22Rv1 (cell line): ENCODE measurements around the gene KLHL2.

ENCODE experiments used
- ZFX ChIP-seq: fragments of 450-650 bp; IDR thresholded peaks from 2 replicates; pipeline ENCODE4 v1.6.1; 2017; ENCODE audit warnings: antibody characterized with exemption, borderline replicate concordance
- TF ChIP-seq, protein P1 (sequence below): fragments of 450-650 bp; IDR thresholded peaks from 2 replicates; pipeline ENCODE4 v1.5.1; 2017; ENCODE audit warnings: mild to moderate bottlenecking

DNA sequence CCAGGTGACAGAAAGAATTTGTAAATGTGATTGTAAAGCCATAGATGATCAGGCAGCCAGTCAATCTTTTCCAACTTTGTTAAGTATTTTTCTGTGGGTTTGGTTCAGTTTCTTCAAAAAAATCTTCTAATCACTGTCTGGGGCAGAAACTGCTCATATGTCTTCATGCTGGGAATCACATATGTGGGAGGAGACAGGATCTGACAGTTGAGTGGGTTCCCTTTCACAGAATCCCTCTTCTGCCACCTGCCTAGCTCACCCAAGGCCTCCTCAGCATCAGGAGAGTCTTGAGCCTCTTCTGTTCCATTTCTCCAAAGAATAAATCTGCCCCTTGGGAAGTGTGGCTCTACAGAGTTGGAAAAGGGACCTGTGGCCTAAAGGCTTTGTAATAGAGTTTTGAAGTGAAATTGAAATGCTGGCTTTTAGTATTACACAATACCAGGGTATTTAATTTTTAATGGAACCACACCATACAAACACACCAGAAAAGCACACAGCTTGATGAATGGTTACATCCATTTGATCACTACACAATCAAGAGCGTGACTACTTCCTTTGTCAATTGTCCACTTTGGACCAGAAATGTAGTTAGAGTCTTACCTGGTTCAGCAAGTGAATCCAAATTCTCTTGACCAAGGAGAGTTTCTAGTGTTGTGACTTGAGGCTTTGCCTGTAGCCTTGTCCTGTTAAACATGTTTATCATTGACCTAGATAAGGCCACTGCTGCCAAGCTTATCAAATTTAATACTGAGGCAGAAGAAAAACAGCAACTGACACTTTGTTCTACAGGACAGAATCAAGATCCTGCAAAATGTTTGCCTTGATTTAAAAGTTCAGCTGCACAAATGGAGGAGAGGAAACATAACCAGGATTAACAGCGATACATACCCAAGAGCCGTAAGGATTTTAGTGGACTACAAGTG is 140.5 kb downstream of the KLHL2 start:
- TF ChIP-seq, protein P1, sequence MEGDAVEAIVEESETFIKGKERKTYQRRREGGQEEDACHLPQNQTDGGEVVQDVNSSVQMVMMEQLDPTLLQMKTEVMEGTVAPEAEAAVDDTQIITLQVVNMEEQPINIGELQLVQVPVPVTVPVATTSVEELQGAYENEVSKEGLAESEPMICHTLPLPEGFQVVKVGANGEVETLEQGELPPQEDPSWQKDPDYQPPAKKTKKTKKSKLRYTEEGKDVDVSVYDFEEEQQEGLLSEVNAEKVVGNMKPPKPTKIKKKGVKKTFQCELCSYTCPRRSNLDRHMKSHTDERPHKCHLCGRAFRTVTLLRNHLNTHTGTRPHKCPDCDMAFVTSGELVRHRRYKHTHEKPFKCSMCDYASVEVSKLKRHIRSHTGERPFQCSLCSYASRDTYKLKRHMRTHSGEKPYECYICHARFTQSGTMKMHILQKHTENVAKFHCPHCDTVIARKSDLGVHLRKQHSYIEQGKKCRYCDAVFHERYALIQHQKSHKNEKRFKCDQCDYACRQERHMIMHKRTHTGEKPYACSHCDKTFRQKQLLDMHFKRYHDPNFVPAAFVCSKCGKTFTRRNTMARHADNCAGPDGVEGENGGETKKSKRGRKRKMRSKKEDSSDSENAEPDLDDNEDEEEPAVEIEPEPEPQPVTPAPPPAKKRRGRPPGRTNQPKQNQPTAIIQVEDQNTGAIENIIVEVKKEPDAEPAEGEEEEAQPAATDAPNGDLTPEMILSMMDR, result no peak
- no peak for TF ChIP-seq ZFX
